Superior temporal gyrus (tissue), 1 donor: Measurements from ENCODE around the gene DDX25.
A peak's percentile ranks its signal among the peaks of the same experiment; 100 is the strongest.

ENCODE experiments used
- DNase-seq: peaks from one replicate; pipeline ENCODE4 v3.0.0-alpha.2; 2016; ENCODE audit errors: extremely low spot score

The DDX25 gene

DNA sequence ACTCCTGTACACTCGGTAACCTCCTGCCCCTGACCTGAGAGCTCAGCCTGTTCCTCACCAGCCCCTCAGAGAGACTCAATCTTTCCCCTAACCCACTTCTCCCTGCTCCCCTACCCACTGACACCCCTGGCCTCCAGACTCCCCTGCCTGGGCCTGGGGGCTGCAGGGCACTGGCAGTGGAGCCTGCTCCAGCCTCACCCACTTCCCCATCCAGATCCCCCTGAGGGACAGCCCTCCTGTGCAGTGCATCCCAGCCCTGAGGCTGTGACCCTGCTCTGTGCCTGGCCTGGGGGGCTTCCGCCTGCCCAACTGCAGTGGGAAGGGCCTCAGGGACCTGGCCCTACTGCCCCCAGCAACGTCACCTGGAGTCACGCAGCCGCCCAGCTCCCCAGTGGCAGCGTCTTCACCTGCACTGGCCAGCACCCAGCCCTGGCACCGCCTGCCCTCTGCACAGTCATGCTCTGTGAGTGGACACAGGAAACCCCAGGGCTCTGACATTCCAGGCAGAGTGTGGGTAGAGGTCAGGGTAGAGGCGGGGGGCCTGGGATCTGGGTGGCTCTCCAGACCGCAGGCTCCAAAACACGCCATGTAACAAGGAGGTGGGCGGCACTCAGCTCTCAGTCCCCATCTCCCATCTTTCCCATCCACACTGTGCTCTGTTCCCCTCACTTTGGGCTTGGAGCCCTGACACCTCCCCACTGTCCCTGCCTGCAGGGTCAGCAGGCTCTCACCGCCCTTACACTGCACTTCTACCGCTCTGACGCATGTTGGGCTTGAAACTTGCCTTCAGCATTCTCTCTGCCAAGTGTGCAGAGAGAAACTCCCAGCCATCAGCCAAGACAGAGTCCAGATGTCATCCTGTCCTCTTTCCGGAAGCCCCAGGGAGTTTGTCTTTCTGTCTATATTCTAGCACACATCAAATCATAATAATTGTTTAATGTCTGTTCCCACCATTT lies 46.7 kb downstream of the DDX25 start:
- DNase-seq: no peak

GRCh38 chr11:125951731-125952130 lies 47.4 kb downstream of the DDX25 start:
- no peak for DNase-seq

DNA sequence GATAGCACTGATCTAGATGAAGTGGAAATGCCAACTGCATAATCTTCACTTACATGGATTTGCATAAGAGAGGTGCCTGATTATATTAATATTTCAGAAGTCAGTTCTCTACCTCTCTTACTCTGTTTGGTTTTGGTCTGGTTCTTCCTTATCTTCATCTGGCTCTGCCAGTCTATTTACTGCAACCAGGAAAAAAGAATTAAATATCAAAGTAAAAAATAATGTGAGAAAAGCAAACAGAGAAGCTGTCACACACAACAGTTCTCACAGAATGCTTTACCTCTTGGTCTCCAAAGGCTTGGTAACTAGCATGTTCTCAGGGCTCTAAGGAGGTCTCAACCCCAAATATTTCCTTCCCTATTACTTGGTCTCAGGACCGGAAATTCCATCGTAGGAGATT lies 48.3 kb downstream of the DDX25 start:
- DNase-seq: no peak

- DNase-seq: no peak
Observed at GRCh38 chr11:125952973-125953372, 48.7 kb downstream of the DDX25 start.

- no peak for DNase-seq
Observed at GRCh38 chr11:125953401-125953935, 49.2 kb downstream of the DDX25 start.

GRCh38 chr11:125954123-125954944 lies 50.0 kb downstream of the DDX25 start:
- no peak for DNase-seq

GRCh38 chr11:125954945-125955640 lies 50.8 kb downstream of the DDX25 start:
- DNase-seq: no peak

- no peak for DNase-seq
Observed at GRCh38 chr11:125955856-125956255, 51.5 kb downstream of the DDX25 start.

GRCh38 chr11:125956391-125957134 lies 52.3 kb downstream of the DDX25 start:
- peak; percentile 69 for DNase-seq

DNA sequence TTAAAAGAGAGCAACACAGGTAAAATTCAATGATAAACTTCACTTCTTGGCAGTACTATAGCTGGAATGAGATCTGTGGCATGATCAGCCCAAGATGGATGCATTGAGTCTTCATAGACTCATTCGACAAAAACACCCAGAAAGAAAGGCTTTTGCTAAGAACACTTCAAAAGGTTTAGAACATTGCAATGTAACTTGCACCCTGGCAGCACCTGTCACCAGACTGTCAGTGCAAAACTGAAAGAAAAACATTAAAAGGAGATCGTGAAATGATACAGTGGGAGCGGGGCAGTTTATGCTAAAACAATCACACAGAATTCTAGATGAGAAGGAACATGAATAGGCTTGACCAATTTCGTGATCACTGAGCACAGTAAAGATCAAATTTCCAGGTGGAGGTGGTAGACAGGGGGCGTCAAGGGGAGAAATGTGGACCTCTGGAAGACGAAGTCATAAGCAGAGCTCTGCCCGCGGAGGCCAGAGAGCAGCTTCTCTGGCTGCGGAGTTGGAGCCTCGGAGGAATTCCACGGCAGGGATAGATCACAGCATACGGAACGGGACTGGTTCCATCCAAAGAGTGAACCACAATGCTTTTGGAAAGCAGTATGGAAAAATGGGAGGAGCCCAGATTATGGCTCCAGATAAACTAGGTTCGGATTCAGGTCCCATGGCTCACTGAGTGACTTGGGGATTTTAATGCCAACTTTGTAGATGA lies 53.5 kb downstream of the DDX25 start:
- no peak for DNase-seq

DNA sequence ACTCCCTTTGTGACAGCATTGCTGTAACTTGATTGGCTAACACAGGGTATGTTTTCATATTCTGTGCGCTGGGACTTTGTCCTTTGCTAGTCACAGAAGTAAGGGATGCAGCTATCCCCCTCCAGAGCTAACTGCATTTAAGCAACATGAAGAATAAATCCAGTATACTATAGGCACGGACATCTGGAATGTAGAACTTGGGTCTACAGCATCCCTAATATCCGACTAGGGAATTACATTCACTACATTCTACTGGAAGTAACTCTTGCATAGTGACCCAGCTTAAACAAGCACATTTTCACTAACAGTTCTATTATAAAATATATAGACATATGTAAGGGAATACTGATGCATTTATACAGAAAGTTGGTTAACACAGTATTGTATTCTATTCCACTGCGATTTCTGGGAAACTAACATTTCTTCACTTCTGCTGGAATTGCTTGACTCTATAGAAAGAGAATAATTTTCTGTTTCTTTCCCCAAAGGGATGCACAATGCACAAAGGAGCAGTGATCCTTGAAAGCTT lies 54.6 kb downstream of the DDX25 start:
- no peak for DNase-seq

GRCh38 chr11:125959511-125959910 lies 55.2 kb downstream of the DDX25 start:
- DNase-seq: no peak

GRCh38 chr11:125959931-125960330 lies 55.6 kb downstream of the DDX25 start:
- no peak for DNase-seq

GRCh38 chr11:125960771-125961170 lies 56.5 kb downstream of the DDX25 start:
- DNase-seq: no peak

DNA sequence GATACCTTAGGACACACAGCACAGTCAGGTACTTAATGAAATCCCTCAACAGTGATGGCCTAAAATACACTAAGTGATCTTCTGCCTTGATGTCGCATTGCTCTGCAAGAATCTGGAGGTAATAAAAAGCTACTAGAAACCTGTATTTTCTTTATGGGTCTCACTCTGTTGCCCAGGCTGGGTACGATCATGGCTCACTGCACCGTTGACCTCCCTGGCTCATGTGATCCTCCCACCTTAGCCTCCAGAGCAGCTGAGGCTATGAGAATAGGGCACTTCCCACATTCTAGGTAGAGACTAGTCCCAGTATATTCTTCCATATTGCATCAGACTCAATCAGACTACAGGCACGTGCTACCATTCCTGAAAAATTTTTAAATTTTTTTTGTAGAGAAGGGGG lies 63.2 kb downstream of the DDX25 start:
- no peak for DNase-seq

DNA sequence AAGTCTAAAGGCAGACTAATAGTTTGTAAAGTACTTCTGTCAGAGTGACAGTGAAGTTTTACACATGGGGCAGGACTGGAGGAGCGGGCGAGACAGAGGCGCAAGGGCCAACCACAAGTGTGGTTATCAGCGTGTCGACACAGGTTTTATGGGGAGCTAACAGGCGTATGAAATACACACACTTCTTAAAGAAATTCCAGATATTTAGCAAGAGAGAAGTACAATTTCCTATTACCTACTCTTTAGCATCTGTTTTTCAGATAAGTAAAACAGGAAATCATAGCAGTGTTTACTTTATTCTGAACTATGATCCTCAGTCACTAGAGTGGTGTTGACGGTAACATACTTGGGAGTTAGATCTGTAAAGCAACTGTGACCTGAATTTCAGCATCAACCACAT lies 64.0 kb downstream of the DDX25 start:
- DNase-seq: no peak

- DNase-seq: no peak
Observed at GRCh38 chr11:125971618-125972017, 67.3 kb downstream of the DDX25 start.

GRCh38 chr11:125974284-125974683 lies 70.0 kb downstream of the DDX25 start:
- no peak for DNase-seq

DNA sequence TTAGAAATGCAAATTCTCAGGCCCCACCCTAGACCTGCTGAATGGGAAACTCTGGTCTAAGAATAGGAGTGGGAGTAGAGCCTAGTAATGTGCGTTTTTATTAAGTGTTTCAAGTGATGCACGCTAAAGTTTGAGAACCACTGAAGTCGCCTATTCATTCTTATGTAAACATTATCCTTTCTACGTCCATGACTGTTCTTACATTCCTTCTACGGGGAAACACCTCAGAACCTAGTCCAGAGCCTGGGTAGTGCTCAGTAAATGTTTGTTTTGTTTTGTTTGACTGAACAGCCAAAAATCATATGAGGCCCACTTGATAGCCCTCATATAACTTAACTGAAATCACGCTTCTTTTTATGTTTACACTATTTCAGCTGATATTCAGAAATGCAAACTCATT lies 71.3 kb downstream of the DDX25 start:
- DNase-seq: no peak

GRCh38 chr11:125976156-125976555 lies 71.8 kb downstream of the DDX25 start:
- no peak for DNase-seq
